Osteoblast (primary cell): ENCODE data around the gene ACACA. TPM values are rescaled to one million over a fixed set of nuclear protein-coding genes. Genes with fewer than 3 reads are reported as not detected.

Experiments used
- DNase-seq: peaks from one replicate; pipeline ENCODE4 v3.0.0; 2011; ENCODE audit warnings: low spot score, mixed read lengths; ENCODE audit not compliant: insufficient read length; ENCODE audit errors: missing footprints
- H2AFZ ChIP-seq: 2 replicates; pipeline ENCODE4 v1.6.0; 2011; ENCODE audit warnings: mild to moderate bottlenecking, low read length
- H3K27ac ChIP-seq: 2 replicates; pipeline ENCODE4 v1.5.1; 2011; ENCODE audit warnings: mild to moderate bottlenecking, low read depth, low read length, moderate library complexity
- H3K27me3 ChIP-seq: 2 replicates; pipeline ENCODE4 v1.6.0; 2012; ENCODE audit warnings: mild to moderate bottlenecking, control low read depth, inconsistent platforms, low read length, moderate library complexity; ENCODE audit not compliant: insufficient read depth
- H3K36me3 ChIP-seq: 2 replicates; pipeline ENCODE4 v1.5.1; 2011; ENCODE audit warnings: mild to moderate bottlenecking, low read length, control low read depth, moderate library complexity; ENCODE audit not compliant: insufficient read depth
- H3K4me1 ChIP-seq: 2 replicates; pipeline ENCODE4 v1.5.1; 2011; ENCODE audit warnings: mild to moderate bottlenecking, low read length, control low read depth, moderate library complexity; ENCODE audit not compliant: insufficient read depth
- H3K4me2 ChIP-seq: 2 replicates; pipeline ENCODE4 v1.6.0; 2011; ENCODE audit warnings: mild to moderate bottlenecking, low read length; ENCODE audit not compliant: insufficient read depth
- H3K4me3 ChIP-seq: fragments of 200-600 bp; sonication (generic); 3 replicates; pipeline ENCODE4 v1.5.1; 2012; ENCODE audit warnings: mild to moderate bottlenecking, low read length, inconsistent platforms; ENCODE audit not compliant: insufficient read depth
- H3K79me2 ChIP-seq: 2 replicates; pipeline ENCODE4 v1.6.0; 2012; ENCODE audit warnings: mild to moderate bottlenecking, low read length, control low read depth, inconsistent platforms; ENCODE audit not compliant: insufficient read depth
- H3K9me3 ChIP-seq: 2 replicates; pipeline ENCODE4 v1.5.1; 2011; ENCODE audit warnings: low read depth, low read length, control low read depth
- H4K20me1 ChIP-seq: 2 replicates; pipeline ENCODE4 v1.6.0; 2012; ENCODE audit warnings: mild to moderate bottlenecking, low read length, control low read depth; ENCODE audit not compliant: insufficient read depth
- CTCF ChIP-seq: IDR thresholded peaks from 2 replicates; pipeline ENCODE4 v1.5.1; 2011; ENCODE audit warnings: mild to moderate bottlenecking, low read depth, low read length, moderate library complexity; ENCODE audit errors: extremely low read depth
- total RNA-seq: library from RNA; depleted of rRNA; stranded (reverse); fragments of >200 nt; gene quantifications from 2 replicates; pipeline ENCODE4 v1.2.3, GENCODE V29; 2012

ACACA gene
- total RNA-seq, result 78.9 and 86.6 TPM in 2 replicates

GRCh38 chr17:37406635-37407461, at the start of gene ACACA, which contains the start of gene TADA2A:
ACACA (minus strand) TSS chr17:37406836; CDS start chr17:37406299, 537 bp downstream.
TADA2A (plus strand) TSS chr17:37406886; CDS start chr17:37411366, 4,480 bp downstream.
- Histone ChIP-seq H3K9me3 (no peaks in the 10 kb centered on the region), H2AFZ (peak within 1 kb of the TSS; percentile 98), H3K4me3 (peak within 1 kb of the TSS; percentile 96), H3K4me1 (peaks cover 13% of the 10 kb centered on the region), H3K4me2 (peak within 1 kb of the TSS; percentile 94), H3K36me3 (peaks cover 4% of the 10 kb centered on the region), H3K27me3 (no peaks in the 10 kb centered on the region), H3K79me2 (peaks cover 72% of the 10 kb centered on the region), H4K20me1 (peaks cover 8% of the 10 kb centered on the region), H3K27ac (peak within 1 kb of the TSS; percentile 94)
- DNase-seq, result peak; percentile 99
- TF ChIP-seq CTCF, result no peak

DNA sequence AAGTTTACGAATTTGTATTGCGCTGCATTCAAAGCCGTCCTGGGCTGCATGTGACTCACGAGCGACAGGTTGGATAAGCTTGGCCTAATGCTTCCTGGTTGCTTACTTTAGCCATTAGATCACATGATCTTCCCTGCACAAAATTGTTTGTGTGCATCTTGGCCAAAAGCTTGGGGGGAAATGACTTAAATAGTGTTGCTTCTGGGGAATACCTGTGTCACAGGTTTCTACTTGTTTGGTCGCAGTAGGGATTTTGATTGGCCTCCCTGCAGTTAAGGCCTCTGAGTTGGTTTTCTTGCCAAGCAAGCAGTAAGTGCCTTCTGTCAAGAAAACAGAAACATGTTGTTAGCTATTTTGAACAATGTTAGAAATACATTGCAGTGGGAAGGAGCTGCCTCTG, 43.5 kb upstream of the ACACA start:
- DNase-seq, result peak; percentile 31
- no peak overlapping the region for H3K4me2 ChIP-seq
- no peak overlapping the region for H2AFZ ChIP-seq
- no peak overlapping the region for H3K4me3 ChIP-seq
- no peak overlapping the region for H3K27ac ChIP-seq
- no peak for TF ChIP-seq CTCF
- no peaks in the 10 kb centered on the region for H3K27me3 ChIP-seq
- peaks cover 22% of the 10 kb centered on the region for H3K4me1 ChIP-seq
- no peaks in the 10 kb centered on the region for H3K9me3 ChIP-seq
- no peaks in the 10 kb centered on the region for H3K79me2 ChIP-seq
- peaks cover 12% of the 10 kb centered on the region for H3K36me3 ChIP-seq
- H4K20me1 ChIP-seq, result no peaks in the 10 kb centered on the region

GRCh38 chr17:37447641-37448040, 41.0 kb upstream of the ACACA start:
- no peak overlapping the region for H3K4me3 ChIP-seq
- DNase-seq, result peak; percentile 44

More at GRCh38 chr17:37447641-37448040, 41.0 kb upstream of the ACACA start:
- Histone ChIP-seq H2AFZ (no peak overlapping the region), H3K9me3 (no peaks in the 10 kb centered on the region), H3K27ac (peak overlapping the region; percentile 8), H3K36me3 (peaks cover 25% of the 10 kb centered on the region), H3K27me3 (no peaks in the 10 kb centered on the region), H3K4me2 (no peak overlapping the region), H4K20me1 (no peaks in the 10 kb centered on the region), H3K79me2 (no peaks in the 10 kb centered on the region), H3K4me1 (peaks cover 14% of the 10 kb centered on the region)
- TF ChIP-seq CTCF, result no peak
